ENCODE data around the gene PHOSPHO2.

DNA sequence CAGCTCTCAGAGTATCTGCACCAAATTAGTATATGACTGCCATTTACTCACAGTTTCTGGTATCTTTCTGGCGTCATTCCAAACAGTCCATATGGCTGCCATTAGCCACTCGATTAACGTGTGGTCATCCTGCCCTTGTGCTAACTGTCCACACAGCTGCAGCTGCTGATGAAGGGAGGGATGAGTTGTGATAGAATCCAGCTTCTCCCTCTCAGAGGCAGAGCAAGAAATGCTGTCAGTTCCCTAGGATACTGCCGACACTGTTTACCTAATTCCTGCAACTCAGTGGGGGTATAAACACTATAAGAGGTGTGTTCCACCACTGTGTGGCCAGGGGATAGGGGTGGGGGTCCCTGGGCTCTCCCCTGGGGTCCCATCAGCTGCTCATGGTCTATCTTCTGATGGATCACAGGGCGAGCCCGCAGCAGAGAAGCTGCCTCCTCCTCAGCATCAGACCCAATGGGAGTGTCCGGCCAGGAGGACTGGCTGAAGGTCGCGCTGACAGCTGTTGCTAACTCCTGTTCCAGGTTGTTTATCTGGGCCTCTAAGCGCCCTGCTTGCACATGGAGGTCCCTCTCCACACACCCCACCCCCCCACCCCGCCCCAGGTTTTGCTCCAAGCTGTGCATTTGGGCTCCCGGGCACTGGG is 22.1 kb downstream of the PHOSPHO2 start:
- TF ChIP-seq CTCF (IDR thresholded peaks at IDR 0.05) (no peak), POLR2A (IDR thresholded peaks at IDR 0.05) (no peak), POLR2AphosphoS5 (IDR thresholded peaks at IDR 0.05) (no peak), EP300 (IDR thresholded peaks at IDR 0.05) (no peak)

Data from suprapubic skin (tissue), 4 donors.